Liver (tissue), 9 donors: ENCODE data around the gene LIMA1. TPM values are rescaled to one million over a fixed set of nuclear protein-coding genes. Genes with fewer than 3 reads are reported as not detected.

Experiments
- DNase-seq: peaks from one replicate; pipeline ENCODE4 v3.0.0-alpha.2; 2017; ENCODE audit warnings: low spot score
- H3K27ac ChIP-seq, 2 donors: one replicate each; pipeline ENCODE4 v1.7.0; 2013; ENCODE audit warnings: inconsistent platforms in 2 of 2, low read length in 2 of 2, control low read depth in 1 of 2, low read depth in 1 of 2, mild to moderate bottlenecking in 1 of 2
- H3K27me3 ChIP-seq, 4 donors: one replicate each; pipeline versions ENCODE4 v1.6.1 to v1.7.0; 2013; ENCODE audit warnings: low read length in 3 of 4, inconsistent platforms in 1 of 4, mild to moderate bottlenecking in 1 of 4, moderate library complexity in 1 of 4; ENCODE audit not compliant: control insufficient read depth in 4 of 4, insufficient read depth in 4 of 4
- H3K36me3 ChIP-seq, 4 donors: one replicate each; pipeline versions ENCODE4 v1.6.1 to v1.7.0; 2013; ENCODE audit warnings: low read length in 3 of 4, mild to moderate bottlenecking in 3 of 4, low read depth in 1 of 4, moderate library complexity in 1 of 4; ENCODE audit not compliant: control insufficient read depth in 4 of 4, insufficient read depth in 3 of 4
- H3K4me1 ChIP-seq, 4 donors: one replicate each; pipeline versions ENCODE4 v1.6.1 to v1.7.0; 2013; ENCODE audit warnings: low read length in 3 of 4, mild to moderate bottlenecking in 3 of 4, moderate library complexity in 1 of 4; ENCODE audit not compliant: control insufficient read depth in 4 of 4, insufficient read depth in 4 of 4
- H3K4me3 ChIP-seq, 3 donors: one replicate each; pipeline versions ENCODE4 v1.6.1 to v1.7.0; 2013; ENCODE audit warnings: low read length in 3 of 3, control low read depth in 1 of 3, low read depth in 1 of 3, mild to moderate bottlenecking in 1 of 3
- H3K9ac ChIP-seq, 2 donors: one replicate each; pipeline ENCODE4 v1.7.0; 2013; ENCODE audit warnings: low read length in 2 of 2, mild to moderate bottlenecking in 2 of 2, moderate library complexity in 2 of 2, control low read depth in 1 of 2, low read depth in 1 of 2
- H3K9me3 ChIP-seq, 4 donors: one replicate each; pipeline versions ENCODE4 v1.6.1 to v1.7.0; 2013; ENCODE audit warnings: low read length in 3 of 4; ENCODE audit not compliant: control insufficient read depth in 4 of 4
- EGR1 ChIP-seq, 2 donors: IDR thresholded peaks; 2 replicates each; pipeline ENCODE4 v1.6.1; 2016 to 2018; ENCODE audit warnings: antibody characterized with exemption in 2 of 2, low read depth in 2 of 2
- FOXA1 ChIP-seq: IDR thresholded peaks from 2 replicates; pipeline ENCODE4 v1.6.1; 2016; ENCODE audit warnings: antibody characterized with exemption
- FOXA2 ChIP-seq: IDR thresholded peaks from 2 replicates; pipeline ENCODE4 v1.6.1; 2016; ENCODE audit warnings: antibody characterized with exemption
- GABPA ChIP-seq, 2 donors: IDR thresholded peaks in 1 of 2; conservative IDR thresholded peaks in 1 of 2; 2 replicates each; pipeline ENCODE4 v1.6.1; 2016; ENCODE audit warnings: antibody characterized with exemption in 2 of 2, mild to moderate bottlenecking in 1 of 2, moderate library complexity in 1 of 2
- HNF4A ChIP-seq, 2 donors: conservative IDR thresholded peaks; 2 replicates each; pipeline ENCODE4 v1.6.1; 2016; ENCODE audit warnings: antibody characterized with exemption in 2 of 2, mild to moderate bottlenecking in 2 of 2
- HNF4G ChIP-seq: IDR thresholded peaks from 2 replicates; pipeline ENCODE4 v1.6.1; 2016; ENCODE audit warnings: antibody characterized with exemption
- JUND ChIP-seq, 2 donors: IDR thresholded peaks; 2 replicates each; pipeline ENCODE4 v1.6.1; 2016; ENCODE audit warnings: antibody characterized with exemption in 2 of 2
- NR2F2 ChIP-seq: IDR thresholded peaks from 2 replicates; pipeline ENCODE4 v1.6.1; 2016; ENCODE audit warnings: antibody characterized with exemption
- RAD21 ChIP-seq, 2 donors: IDR thresholded peaks; 2 replicates each; pipeline ENCODE4 v1.6.1; 2016; ENCODE audit warnings: antibody characterized with exemption in 2 of 2, mild to moderate bottlenecking in 2 of 2
- RXRA ChIP-seq, 2 donors: IDR thresholded peaks; 2 replicates each; pipeline ENCODE4 v1.6.1; 2017 to 2018; ENCODE audit warnings: antibody characterized with exemption in 2 of 2, mild to moderate bottlenecking in 1 of 2
- SP1 ChIP-seq: IDR thresholded peaks from 2 replicates; pipeline ENCODE4 v1.6.1; 2018; ENCODE audit warnings: antibody characterized with exemption, mild to moderate bottlenecking
- TAF1 ChIP-seq: conservative IDR thresholded peaks from 2 replicates; pipeline ENCODE4 v1.6.1; 2016; ENCODE audit warnings: antibody characterized with exemption, mild to moderate bottlenecking
- YY1 ChIP-seq: IDR thresholded peaks from 2 replicates; pipeline ENCODE4 v1.6.1; 2016; ENCODE audit warnings: antibody characterized with exemption, mild to moderate bottlenecking
- WGBS: extraction: QIAGEN DNeasy Blood & Tissue Kit; methylation state at CpG from one replicate; pipeline ENCODE4 v1.1.7; 2013; 5-methylcytosine and 5-hydroxymethylcytosine counted together
- polyA plus RNA-seq, 2 donors: library from polyadenylated mRNA; stranded (reverse) in 1 of 2; unstranded in 1 of 2; fragments of 200-250 nt in 1 of 2; fragments of >200 nt in 1 of 2; fragmentation: Nextera tagmentation in 1 of 2; extraction: Ambion mirVana in 1 of 2; gene quantifications; one replicate each; pipeline versions ENCODE4 v1.2.1 to v1.2.3, GENCODE V29; 2013 to 2015
- total RNA-seq, 2 donors: library from RNA; depleted of rRNA; stranded (reverse); fragments of >200 nt; gene quantifications; one replicate each; pipeline ENCODE4 v1.2.3, GENCODE V29; 2014
- TF ChIP-seq, protein P1 (sequence below): IDR thresholded peaks from 2 replicates; pipeline ENCODE4 v1.6.1; 2016; ENCODE audit warnings: antibody characterized with exemption
- TF ChIP-seq, protein P2 (sequence below): IDR thresholded peaks from 2 replicates; pipeline ENCODE4 v1.6.1; 2016; ENCODE audit warnings: antibody characterized with exemption
- TF ChIP-seq, protein P3 (sequence below): IDR thresholded peaks from 2 replicates; pipeline ENCODE4 v1.6.1; 2016; ENCODE audit warnings: antibody characterized with exemption, mild to moderate bottlenecking
- TF ChIP-seq, protein P4 (sequence below): IDR thresholded peaks from 2 replicates; pipeline ENCODE4 v1.6.1; 2016; ENCODE audit warnings: antibody characterized with exemption
- donor health status: healthy.
- donor health status: healthy.
- donor health status: healthy.
- donor health status: healthy.
- donor health status: healthy.

Gene LIMA1
- total and polyA plus RNA-seq, 4 donors: 8.1 to 17.5 (median 13.5) TPM

DNA sequence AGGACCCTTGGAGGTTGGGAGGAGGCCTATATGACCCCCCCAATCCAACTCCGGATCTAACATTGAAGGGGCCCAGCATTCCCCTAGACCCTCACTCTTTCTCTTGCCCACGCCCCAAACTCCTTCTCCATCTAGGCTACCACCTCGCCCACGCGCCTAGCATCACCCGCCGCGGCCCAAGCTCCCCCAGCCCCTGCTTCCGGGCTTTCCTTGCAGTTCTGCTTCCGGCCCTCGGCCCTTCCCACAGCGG, 116.6 kb downstream of the LIMA1 start:
- no peak for TF ChIP-seq NR2F2
- TF ChIP-seq JUND (IDR thresholded peaks at IDR 0.05): no peak
- TF ChIP-seq SP1: no peak
- TF ChIP-seq, protein P1, sequence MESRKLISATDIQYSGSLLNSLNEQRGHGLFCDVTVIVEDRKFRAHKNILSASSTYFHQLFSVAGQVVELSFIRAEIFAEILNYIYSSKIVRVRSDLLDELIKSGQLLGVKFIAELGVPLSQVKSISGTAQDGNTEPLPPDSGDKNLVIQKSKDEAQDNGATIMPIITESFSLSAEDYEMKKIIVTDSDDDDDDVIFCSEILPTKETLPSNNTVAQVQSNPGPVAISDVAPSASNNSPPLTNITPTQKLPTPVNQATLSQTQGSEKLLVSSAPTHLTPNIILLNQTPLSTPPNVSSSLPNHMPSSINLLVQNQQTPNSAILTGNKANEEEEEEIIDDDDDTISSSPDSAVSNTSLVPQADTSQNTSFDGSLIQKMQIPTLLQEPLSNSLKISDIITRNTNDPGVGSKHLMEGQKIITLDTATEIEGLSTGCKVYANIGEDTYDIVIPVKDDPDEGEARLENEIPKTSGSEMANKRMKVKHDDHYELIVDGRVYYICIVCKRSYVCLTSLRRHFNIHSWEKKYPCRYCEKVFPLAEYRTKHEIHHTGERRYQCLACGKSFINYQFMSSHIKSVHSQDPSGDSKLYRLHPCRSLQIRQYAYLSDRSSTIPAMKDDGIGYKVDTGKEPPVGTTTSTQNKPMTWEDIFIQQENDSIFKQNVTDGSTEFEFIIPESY: no peak
- TF ChIP-seq FOXA2: no peak
- TF ChIP-seq HNF4A (conservative IDR thresholded peaks at IDR 0.05): no peak
- TF ChIP-seq TAF1: no peak
- TF ChIP-seq HNF4G: no peak
- TF ChIP-seq, protein P2, sequence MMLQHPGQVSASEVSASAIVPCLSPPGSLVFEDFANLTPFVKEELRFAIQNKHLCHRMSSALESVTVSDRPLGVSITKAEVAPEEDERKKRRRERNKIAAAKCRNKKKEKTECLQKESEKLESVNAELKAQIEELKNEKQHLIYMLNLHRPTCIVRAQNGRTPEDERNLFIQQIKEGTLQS: no peak

DNA sequence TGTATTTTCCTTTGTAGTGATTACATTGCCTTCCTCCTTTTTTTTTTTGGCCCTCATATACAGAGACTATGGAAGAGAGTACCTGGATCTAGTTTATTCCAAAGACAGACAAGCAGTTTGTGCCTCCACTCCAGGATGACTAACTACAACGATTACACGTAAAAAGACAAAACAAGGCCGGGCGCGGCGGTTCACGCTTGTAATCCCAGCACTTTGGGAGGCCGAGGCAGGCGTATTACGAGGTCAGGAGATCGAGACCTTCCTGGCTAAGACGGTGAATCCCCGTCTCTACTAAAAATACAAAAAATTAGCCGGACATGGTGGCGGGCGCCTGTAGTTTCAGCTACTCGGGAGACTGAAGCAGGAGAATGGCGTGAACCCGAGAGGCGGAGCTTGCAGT, 118.4 kb downstream of the LIMA1 start:
- no peak overlapping the region for H3K4me3 ChIP-seq
- H3K27me3 ChIP-seq: no peaks in the 10 kb centered on the region
- no peaks in the 10 kb centered on the region for H3K9me3 ChIP-seq
- 97% methylated on average over 19 of the region's 20 CpGs for WGBS
- DNase-seq: no peak
- no peak overlapping the region for H3K9ac ChIP-seq
- H3K27ac ChIP-seq: no peak overlapping the region
- no peaks in the 10 kb centered on the region for H3K36me3 ChIP-seq
- TF ChIP-seq, protein P1: no peak
- TF ChIP-seq HNF4A (conservative IDR thresholded peaks at IDR 0.05) (no peak), RXRA (IDR thresholded peaks at IDR 0.05) (no peak), FOXA1 (no peak)
- TF ChIP-seq, protein P2: no peak
- H3K4me1 ChIP-seq: peaks cover 1 to 12% (median 11%) of the 10 kb centered on the region in 4 donors

More for the DNA sequence above, 116.6 kb downstream of the LIMA1 start:
- Histone ChIP-seq H3K9ac (peak overlapping the region in 1 of 2 donors; percentile 81), H3K27ac (peak overlapping the region; percentile 77 to 80), H3K36me3 (no peaks in the 10 kb centered on the region), H3K4me3 (peak overlapping the region; percentile 75 to 93 (median 87)), H3K9me3 (no peaks in the 10 kb centered on the region), H3K27me3 (no peaks in the 10 kb centered on the region), H3K4me1 (peaks cover 1 to 12% (median 11%) of the 10 kb centered on the region in 4 donors)
- DNase-seq: no peak
- 2% methylated on average over 12 of the region's 12 CpGs for WGBS

DNA sequence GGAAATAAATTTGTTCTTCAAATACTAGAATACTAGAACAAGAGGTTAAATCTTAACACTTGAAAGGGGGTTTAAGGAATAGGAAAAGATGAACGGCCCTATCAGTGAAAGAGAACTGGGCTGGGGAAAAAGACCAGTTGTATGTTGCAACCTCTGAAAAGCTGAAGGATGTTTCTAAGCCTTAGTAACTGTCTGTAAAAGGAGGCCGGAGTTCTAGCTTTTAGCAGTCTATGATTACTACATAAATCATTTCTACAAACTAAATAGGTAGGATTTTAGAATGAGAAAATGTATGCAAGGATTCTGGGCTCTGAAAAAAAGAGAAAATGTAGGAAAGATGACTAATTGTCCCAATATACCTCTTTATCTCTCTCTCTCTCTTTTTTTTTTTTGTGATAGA, 121.1 kb downstream of the LIMA1 start:
- no peaks in the 10 kb centered on the region for H3K9me3 ChIP-seq
- no peak overlapping the region for H3K27ac ChIP-seq
- no peak overlapping the region for H3K4me3 ChIP-seq
- peaks cover 1 to 8% (median 6%) of the 10 kb centered on the region in 4 donors for H3K4me1 ChIP-seq
- DNase-seq: no peak
- H3K27me3 ChIP-seq: no peaks in the 10 kb centered on the region
- 87% methylated on average over 2 of the region's 2 CpGs for WGBS
- H3K36me3 ChIP-seq: no peaks in the 10 kb centered on the region
- no peak overlapping the region for H3K9ac ChIP-seq
- TF ChIP-seq EGR1 (IDR thresholded peaks at IDR 0.05; ENCODE audit: low read depth in 2 of 2) (no peak), RXRA (IDR thresholded peaks at IDR 0.05) (no peak), YY1 (no peak), GABPA (IDR thresholded peaks at IDR 0.05 in 1 of 2, conservative IDR thresholded peaks at IDR 0.05 in 1 of 2) (no peak), FOXA1 (no peak), JUND (IDR thresholded peaks at IDR 0.05) (no peak), HNF4G (no peak), TAF1 (no peak), NR2F2 (no peak), SP1 (no peak), FOXA2 (no peak), RAD21 (IDR thresholded peaks at IDR 0.05) (no peak), HNF4A (conservative IDR thresholded peaks at IDR 0.05) (no peak)
- TF ChIP-seq, protein P2: no peak
- TF ChIP-seq, protein P3, sequence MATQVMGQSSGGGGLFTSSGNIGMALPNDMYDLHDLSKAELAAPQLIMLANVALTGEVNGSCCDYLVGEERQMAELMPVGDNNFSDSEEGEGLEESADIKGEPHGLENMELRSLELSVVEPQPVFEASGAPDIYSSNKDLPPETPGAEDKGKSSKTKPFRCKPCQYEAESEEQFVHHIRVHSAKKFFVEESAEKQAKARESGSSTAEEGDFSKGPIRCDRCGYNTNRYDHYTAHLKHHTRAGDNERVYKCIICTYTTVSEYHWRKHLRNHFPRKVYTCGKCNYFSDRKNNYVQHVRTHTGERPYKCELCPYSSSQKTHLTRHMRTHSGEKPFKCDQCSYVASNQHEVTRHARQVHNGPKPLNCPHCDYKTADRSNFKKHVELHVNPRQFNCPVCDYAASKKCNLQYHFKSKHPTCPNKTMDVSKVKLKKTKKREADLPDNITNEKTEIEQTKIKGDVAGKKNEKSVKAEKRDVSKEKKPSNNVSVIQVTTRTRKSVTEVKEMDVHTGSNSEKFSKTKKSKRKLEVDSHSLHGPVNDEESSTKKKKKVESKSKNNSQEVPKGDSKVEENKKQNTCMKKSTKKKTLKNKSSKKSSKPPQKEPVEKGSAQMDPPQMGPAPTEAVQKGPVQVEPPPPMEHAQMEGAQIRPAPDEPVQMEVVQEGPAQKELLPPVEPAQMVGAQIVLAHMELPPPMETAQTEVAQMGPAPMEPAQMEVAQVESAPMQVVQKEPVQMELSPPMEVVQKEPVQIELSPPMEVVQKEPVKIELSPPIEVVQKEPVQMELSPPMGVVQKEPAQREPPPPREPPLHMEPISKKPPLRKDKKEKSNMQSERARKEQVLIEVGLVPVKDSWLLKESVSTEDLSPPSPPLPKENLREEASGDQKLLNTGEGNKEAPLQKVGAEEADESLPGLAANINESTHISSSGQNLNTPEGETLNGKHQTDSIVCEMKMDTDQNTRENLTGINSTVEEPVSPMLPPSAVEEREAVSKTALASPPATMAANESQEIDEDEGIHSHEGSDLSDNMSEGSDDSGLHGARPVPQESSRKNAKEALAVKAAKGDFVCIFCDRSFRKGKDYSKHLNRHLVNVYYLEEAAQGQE: no peak
- TF ChIP-seq, protein P4, sequence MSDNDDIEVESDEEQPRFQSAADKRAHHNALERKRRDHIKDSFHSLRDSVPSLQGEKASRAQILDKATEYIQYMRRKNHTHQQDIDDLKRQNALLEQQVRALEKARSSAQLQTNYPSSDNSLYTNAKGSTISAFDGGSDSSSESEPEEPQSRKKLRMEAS: no peak
